GM20431 (cell line): ENCODE measurements around the gene SCGB2A2.

Source experiments
- in situ Hi-C: fragments of 300-500 bp; cut with MseI, MboI; formaldehyde crosslinking; loops from one replicate; pipeline ENCODE4 v1.15.0; 2020; ENCODE audit warnings: low sequenced_read_pairs; ENCODE audit not compliant: unreplicated experiment

Gene SCGB2A2

GRCh38 chr11:62269654-62270278, at the start of gene SCGB2A2:
TSS of gene SCGB2A2 (plus strand) at chr11:62270158. CDS start at chr11:62270217, 59 bp downstream.
- in situ Hi-C loops = no loop called here

- in situ Hi-C loops = no loop called here
These were observed 48.5 kb upstream of the SCGB2A2 start for GRCh38 chr11:62221498-62221897.

DNA sequence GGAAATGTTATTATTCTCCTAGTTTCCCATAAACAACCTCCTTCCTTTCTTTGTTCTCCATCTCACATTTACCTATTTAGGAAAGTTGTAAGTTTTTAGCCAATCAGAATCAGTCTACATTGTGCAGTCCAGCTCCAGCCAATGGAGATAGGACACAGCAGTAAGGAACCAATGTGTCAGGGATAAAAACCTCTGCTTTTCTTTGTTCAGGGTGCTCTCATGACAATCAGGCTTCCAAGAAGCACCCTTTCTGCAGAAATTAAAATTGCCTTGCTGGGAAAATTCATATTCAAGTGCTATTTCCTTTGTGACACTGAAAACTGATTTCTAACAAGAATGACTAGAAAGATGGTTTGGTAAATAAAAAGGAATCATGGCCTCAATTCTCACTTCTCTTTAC, 46.9 kb upstream of the SCGB2A2 start:
- in situ Hi-C loops = no loop called here

GRCh38 chr11:62233730-62234129, 36.2 kb upstream of the SCGB2A2 start:
- in situ Hi-C loops = no loop called here

GRCh38 chr11:62236187-62236586, 33.8 kb upstream of the SCGB2A2 start:
- in situ Hi-C loops = no loop called here

DNA sequence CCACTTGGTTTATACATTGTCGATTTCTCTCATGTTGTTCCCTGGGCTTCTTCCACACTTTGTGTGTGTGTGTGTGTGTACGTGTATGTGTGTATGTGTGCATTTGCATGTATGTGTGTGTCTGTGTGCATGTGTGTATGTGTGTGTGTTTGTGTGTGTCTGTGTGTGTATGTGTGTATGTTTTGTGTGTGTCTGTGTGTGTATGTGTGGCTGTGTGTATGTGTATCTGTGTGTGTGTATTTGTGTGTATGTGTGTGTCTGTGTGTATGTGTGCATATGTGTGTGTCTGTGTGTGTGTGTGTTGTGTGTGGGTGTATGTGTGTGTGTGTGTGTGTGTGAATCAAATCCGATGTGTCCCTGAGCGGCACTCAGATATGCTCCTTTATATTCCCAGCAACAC, 32.5 kb upstream of the SCGB2A2 start:
- in situ Hi-C loops = no loop called here

DNA sequence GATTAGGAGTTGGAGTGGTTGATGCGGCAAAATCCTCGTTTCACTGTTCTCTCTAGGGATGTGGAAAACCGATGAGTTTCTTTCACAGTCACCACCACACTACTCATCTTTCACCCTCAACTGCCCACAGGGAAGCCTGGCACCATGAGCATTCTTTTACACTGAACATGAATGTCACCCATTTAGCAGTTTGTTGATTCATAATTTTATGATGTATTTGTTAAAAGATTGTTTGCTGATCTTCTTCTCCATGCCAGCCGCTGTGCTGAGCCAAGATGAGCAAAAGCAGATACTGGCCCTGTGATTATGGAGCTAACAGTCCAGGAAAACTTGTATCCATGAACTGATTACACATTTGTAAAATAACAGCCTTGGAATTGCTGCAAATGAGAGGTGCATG, 31.8 kb upstream of the SCGB2A2 start:
- in situ Hi-C loops = no loop called here

DNA sequence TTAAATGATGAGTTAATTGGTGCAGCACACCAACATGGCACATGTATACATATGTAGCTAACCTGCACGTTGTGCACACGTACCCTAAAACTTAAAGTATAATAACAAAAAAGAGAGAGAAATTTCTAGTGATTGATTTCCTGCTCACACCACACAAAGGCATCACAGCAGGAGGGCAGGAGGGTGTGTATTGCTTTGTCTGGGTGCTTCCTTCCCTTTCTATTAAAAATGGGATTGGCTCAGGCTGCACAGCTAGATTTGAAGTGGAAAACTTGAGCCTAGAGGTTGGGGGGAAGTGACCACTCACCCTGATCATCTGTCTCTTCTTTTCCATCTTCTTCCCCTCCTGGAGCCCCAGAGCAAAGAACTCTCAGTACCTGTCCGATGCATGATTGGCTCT, 28.9 kb upstream of the SCGB2A2 start:
- in situ Hi-C loops = no loop called here

DNA sequence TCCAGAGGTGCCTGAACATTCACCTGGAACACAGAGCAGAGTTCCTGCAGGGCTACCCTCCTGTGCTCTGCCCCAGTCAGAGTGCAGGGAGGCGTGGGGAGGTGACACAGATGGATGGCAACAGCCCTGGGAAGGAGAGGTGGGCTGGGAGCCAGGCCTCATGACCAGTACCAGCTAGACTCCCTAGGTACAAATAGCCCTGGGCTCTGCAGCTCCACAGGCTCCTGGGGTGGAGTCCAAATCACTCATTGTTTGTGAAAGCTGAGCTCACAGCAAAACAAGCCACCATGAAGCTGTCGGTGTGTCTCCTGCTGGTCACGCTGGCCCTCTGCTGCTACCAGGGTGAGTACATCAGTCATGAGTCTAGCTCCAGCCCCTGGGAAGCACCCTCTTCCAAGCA, 27.9 kb upstream of the SCGB2A2 start, which contains the start of gene SCGB1D2:
TSS of gene SCGB1D2 (plus strand) at position 219 of the 400 bp plus-strand sequence. CDS start at position 288, 69 bp downstream.
- in situ Hi-C loops = no loop called here

GRCh38 chr11:62245271-62245753, 24.6 kb upstream of the SCGB2A2 start:
- in situ Hi-C loops = no loop called here

DNA sequence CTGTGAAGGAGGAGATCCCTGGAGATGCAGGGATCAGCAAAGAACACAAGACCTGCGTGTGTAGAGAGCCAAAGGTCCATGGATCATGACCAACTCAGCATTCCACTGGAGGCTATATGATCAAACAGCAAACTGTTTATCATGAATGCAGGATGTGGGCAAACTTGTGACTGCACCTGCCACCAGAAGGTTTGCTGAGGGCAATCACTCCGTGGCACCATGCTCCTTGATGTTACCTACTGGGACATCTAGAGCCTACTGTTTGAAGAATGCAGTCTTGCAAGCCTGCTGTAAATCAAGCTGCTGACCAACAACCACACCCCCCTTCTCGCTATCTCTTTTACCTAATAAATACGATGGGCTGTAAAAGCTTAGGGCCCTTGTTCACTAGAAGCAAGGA, 18.3 kb upstream of the SCGB2A2 start:
- in situ Hi-C loops = no loop called here

DNA sequence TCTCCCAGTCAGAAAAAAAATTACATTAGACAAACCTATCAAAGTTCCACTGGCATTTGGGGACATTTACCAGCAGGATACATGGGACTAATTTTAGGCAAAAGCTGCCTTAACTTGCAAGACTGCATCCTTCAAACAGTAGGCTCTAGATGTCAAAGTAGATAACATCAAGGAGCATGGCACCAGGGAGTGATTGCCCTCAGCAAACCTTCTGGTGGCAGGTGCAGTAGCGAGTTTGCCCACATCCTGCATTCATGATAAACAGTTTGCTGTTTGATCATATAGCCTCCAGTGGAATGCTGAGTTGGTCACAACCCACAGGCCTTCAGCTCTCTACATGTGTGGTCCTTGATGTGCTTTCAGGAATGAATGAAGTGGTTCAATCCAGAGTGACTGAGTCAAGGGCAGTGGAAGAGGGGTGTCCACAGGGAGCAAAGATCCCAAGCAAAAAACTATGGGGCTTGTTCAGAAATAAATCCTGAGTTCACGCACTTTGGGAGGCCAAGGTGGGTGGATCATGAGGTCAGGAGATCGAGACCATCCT, 15.9 kb upstream of the SCGB2A2 start:
- in situ Hi-C loops = no loop called here

GRCh38 chr11:62256281-62256680, 13.7 kb upstream of the SCGB2A2 start:
- in situ Hi-C loops = no loop called here

DNA sequence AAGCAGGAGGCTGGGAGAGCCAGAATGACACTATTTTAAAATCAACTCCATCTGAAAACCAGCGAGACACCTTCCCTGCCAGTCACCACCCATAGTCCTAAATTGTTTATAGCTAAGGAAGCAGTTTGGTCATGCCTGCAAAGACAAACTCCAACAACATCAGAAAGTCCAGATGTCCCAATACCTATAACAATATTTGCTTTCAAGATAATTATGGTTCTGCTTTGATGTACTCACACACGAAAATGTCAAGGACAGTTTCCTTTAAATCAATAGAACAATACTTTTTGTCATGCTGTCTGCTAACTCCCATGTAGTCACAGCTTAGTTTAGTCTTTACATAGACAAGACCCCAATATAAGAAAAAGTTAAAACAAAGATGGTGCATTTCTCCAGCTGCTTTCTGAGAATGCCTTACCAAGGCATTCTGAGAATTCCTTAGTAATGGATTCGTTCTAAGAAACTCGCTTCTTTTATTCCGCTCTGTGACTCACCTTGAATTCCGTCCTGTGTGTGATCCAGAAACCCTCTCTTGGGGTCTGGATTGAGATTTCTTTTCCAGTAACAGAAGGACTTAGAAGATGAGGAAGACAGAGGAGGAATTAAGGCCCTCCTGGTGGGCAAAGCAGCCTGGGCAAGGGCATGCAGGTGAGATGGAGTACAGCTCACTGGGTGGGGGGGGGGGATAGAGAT, 9.6 kb upstream of the SCGB2A2 start:
- in situ Hi-C loops = no loop called here

GRCh38 chr11:62264004-62264403, 6.0 kb upstream of the SCGB2A2 start:
- in situ Hi-C loops = no loop called here

GRCh38 chr11:62266558-62266957, 3.4 kb upstream of the SCGB2A2 start:
- in situ Hi-C loops = no loop called here

GRCh38 chr11:62267050-62267449, 2.9 kb upstream of the SCGB2A2 start:
- in situ Hi-C loops = no loop called here

- in situ Hi-C loops = no loop called here
These were observed 2.4 kb upstream of the SCGB2A2 start for GRCh38 chr11:62267576-62267975.

- in situ Hi-C loops = no loop called here
These were observed 3.3 kb downstream of the SCGB2A2 start for GRCh38 chr11:62273284-62273683.

DNA sequence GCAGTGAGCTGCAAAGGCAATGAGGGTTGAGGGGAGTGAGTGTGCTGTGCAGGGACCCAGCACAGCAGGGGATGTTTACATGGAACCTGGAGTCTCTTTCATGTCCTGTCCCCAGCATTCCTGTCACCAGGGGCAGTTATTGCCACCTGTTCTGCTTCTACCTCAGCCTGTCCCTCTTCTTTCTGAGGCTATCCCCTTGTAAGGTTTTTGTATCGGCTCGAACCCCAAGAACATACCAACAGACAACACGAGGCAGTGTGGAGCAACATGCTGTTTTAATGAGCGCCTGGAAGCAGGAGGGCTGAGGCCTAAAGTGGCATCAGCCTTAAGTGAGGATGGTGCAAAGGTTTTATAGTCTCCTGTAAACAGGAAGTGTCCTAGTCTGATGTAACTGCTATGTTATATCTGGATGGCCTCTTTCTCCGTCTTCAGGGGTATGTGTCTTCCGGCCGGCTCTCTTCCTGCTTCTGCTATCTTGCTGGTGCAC, 3.9 kb downstream of the SCGB2A2 start:
- in situ Hi-C loops = no loop called here

DNA sequence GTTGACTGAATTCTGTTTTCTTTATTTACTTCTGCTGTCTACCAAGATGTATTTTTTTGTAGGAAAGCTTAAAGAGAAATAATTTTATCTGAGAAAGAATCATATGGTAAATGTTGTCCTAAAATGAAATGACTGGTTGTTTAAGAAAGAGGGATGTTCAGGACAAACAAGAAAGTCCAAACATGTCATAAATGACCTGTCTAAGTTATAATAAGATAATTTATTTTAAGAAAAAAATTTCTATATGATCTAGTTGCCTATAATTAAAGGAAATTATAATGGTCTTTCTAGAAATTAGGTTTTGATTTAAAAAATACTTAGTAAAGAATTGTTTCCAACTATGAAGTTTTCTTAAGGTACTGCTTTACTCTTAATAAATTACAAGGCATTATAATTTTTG, 10.5 kb downstream of the SCGB2A2 start:
- in situ Hi-C loops = no loop called here
